Caco-2 (cell line): ENCODE results near the gene CARD14. TPM values are rescaled to one million over a fixed set of nuclear protein-coding genes. Genes with fewer than 3 reads are reported as not detected.

Experiments
- BruUV-seq: library from RNA; stranded (reverse); fragments of 400-500 nt; replicated peaks from 2 replicates; lab custom pipeline; 2021; lab: Mats Ljungman, UMichigan
- CTCF ChIA-PET: fragments of 300-600 bp; sonication (Branson Sonifier 250); formaldehyde crosslinking; loops from one replicate; lab custom pipeline; 2022; ENCODE audit warnings: antibody characterized with exemption; lab: Charles Lee
- POLR2A ChIA-PET: fragments of 300-600 bp; sonication (Branson Sonifier 250); formaldehyde crosslinking; loops from one replicate; lab custom pipeline; 2022; ENCODE audit warnings: antibody characterized with exemption; lab: Charles Lee
- DNase-seq, 2 experiments: peaks; one replicate each; pipeline versions ENCODE4 v3.0.0 to v3.0.0-alpha.2; 2020 to 2022
- H3K27me3 ChIP-seq: replicated peaks from 2 replicates; pipeline ENCODE4 v1.6.0; 2011; ENCODE audit warnings: low read length; ENCODE audit not compliant: control insufficient read depth, insufficient read depth
- H3K36me3 ChIP-seq: 2 replicates; pipeline ENCODE4 v1.5.1; 2011; ENCODE audit warnings: low read length; ENCODE audit not compliant: control insufficient read depth, insufficient read depth
- H3K4me1 ChIP-seq: fragments of 250-450 bp; sonication (Bioruptor Pico); 2 replicates; pipeline ENCODE4 v1.5.1; 2020; ENCODE audit warnings: mild to moderate bottlenecking
- H3K4me3 ChIP-seq: 2 replicates; pipeline ENCODE4 v1.5.1; 2011; ENCODE audit warnings: low read depth, mild to moderate bottlenecking, control low read depth, low read length
- H3K9me3 ChIP-seq: fragments of 250-450 bp; sonication (Bioruptor Pico); 2 replicates; pipeline ENCODE4 v1.5.1; 2020; ENCODE audit warnings: mild to moderate bottlenecking, moderate library complexity
- H3K27ac Mint-ChIP-seq: one replicate; pipeline ENCODE4 v1.8.0; 2022; ENCODE audit warnings: mixed read lengths; ENCODE audit not compliant: unreplicated experiment
- H3K27me3 Mint-ChIP-seq: one replicate; pipeline ENCODE4 v1.8.0; 2022; ENCODE audit warnings: mixed read lengths; ENCODE audit not compliant: insufficient read depth, unreplicated experiment
- H3K36me3 Mint-ChIP-seq: one replicate; pipeline ENCODE4 v1.8.0; 2022; ENCODE audit warnings: mild to moderate bottlenecking, mixed read lengths; ENCODE audit not compliant: insufficient read depth, unreplicated experiment
- H3K4me1 Mint-ChIP-seq: one replicate; pipeline ENCODE4 v1.8.0; 2022; ENCODE audit warnings: low read depth, mixed read lengths; ENCODE audit not compliant: unreplicated experiment
- H3K4me3 Mint-ChIP-seq: one replicate; pipeline ENCODE4 v1.8.0; 2022; ENCODE audit warnings: mild to moderate bottlenecking, moderate library complexity, mixed read lengths; ENCODE audit not compliant: unreplicated experiment
- H3K9me3 Mint-ChIP-seq: one replicate; pipeline ENCODE4 v1.8.0; 2022; ENCODE audit warnings: mixed read lengths; ENCODE audit not compliant: unreplicated experiment
- CTCF ChIP-seq, 2 experiments: fragments of 200-600 bp in 1 of 2; IDR thresholded peaks; 1 replicate in 1 of 2; 2 replicates in 1 of 2; pipeline versions ENCODE4 v1.5.1 to v1.8.0; 2011 to 2022; ENCODE audit warnings: antibody characterized with exemption in 1 of 2, control low read depth in 1 of 2, inconsistent platforms in 1 of 2, low read depth in 1 of 2, low read length in 1 of 2, mild to moderate bottlenecking in 1 of 2, moderate library complexity in 1 of 2; ENCODE audit not compliant: insufficient read depth in 1 of 2, severe bottlenecking in 1 of 2, unreplicated experiment in 1 of 2
- intact Hi-C: fragments of 100-400 bp; cut with micrococcal nuclease; formaldehyde crosslinking; loops from one replicate; pipeline ENCODE4 v1.10.0; 2022; ENCODE audit not compliant: unreplicated experiment
- total RNA-seq: library from RNA; stranded (reverse); gene quantifications from 2 replicates; pipeline ENCODE4 v1.2.3, GENCODE V29; 2022

The CARD14 gene
- total RNA-seq, 1 experiment from 2014 or later = 1.3 TPM

- Histone ChIP-seq H3K4me3 (no peak overlapping the region), H3K27me3 (no peaks in the 10 kb centered on the region), H3K9me3 (no peaks in the 10 kb centered on the region), H3K36me3 (peaks cover 2% of the 10 kb centered on the region; the same call in 1 of the 2 replicates), H3K4me1 (no peaks in the 10 kb centered on the region)
- POLR2A ChIA-PET = no interaction called here
- peaks cover 32% of the 10 kb centered on the region for H3K36me3 Mint-ChIP-seq
- intact Hi-C loops = no loop called here
- H3K4me1 Mint-ChIP-seq = no peaks in the 10 kb centered on the region
- no peaks in the 10 kb centered on the region for H3K27me3 Mint-ChIP-seq
- no peak for TF ChIP-seq CTCF (IDR thresholded peaks at IDR 0.05; ENCODE audit: insufficient read depth in 1 of 2, low read depth in 1 of 2, low read length in 1 of 2, severe bottlenecking in 1 of 2, unreplicated experiment in 1 of 2)
- BruUV-seq = no TSS peak
- H3K27ac Mint-ChIP-seq = no peak overlapping the region
- H3K9me3 Mint-ChIP-seq = no peaks in the 10 kb centered on the region
- CTCF ChIA-PET = no interaction called here
- H3K4me3 Mint-ChIP-seq = no peak overlapping the region
- DNase-seq = no peak
Measured at GRCh38 chr17:80212511-80212910, 42.7 kb downstream of the CARD14 start.

GRCh38 chr17:80212962-80213642 is 43.3 kb downstream of the CARD14 start:
- CTCF ChIA-PET = no interaction called here

GRCh38 chr17:80213643-80213975 is 43.8 kb downstream of the CARD14 start:
- no peak for DNase-seq
- CTCF ChIA-PET = no interaction called here
- Histone ChIP-seq H3K27me3 (no peaks in the 10 kb centered on the region), H3K9me3 (no peaks in the 10 kb centered on the region), H3K4me3 (no peak overlapping the region), H3K4me1 (no peaks in the 10 kb centered on the region), H3K36me3 (peaks cover 3% of the 10 kb centered on the region)
- no peak for TF ChIP-seq CTCF (IDR thresholded peaks at IDR 0.05; ENCODE audit: insufficient read depth in 1 of 2, low read depth in 1 of 2, low read length in 1 of 2, severe bottlenecking in 1 of 2, unreplicated experiment in 1 of 2)
- Mint-ChIP-seq H3K27ac (no peak overlapping the region), H3K4me1 (no peaks in the 10 kb centered on the region), H3K36me3 (peaks cover 32% of the 10 kb centered on the region), H3K4me3 (no peak overlapping the region), H3K27me3 (no peaks in the 10 kb centered on the region), H3K9me3 (no peaks in the 10 kb centered on the region)
- POLR2A ChIA-PET = no interaction called here
- intact Hi-C loops = no loop called here
- no TSS peak for BruUV-seq

More at GRCh38 chr17:80212962-80213642, 43.3 kb downstream of the CARD14 start:
- H3K4me3 ChIP-seq = no peak overlapping the region
- H3K27me3 ChIP-seq = no peaks in the 10 kb centered on the region
- Mint-ChIP-seq H3K27ac (no peak overlapping the region), H3K4me3 (no peak overlapping the region), H3K9me3 (no peaks in the 10 kb centered on the region), H3K4me1 (no peaks in the 10 kb centered on the region), H3K27me3 (no peaks in the 10 kb centered on the region), H3K36me3 (peaks cover 32% of the 10 kb centered on the region)
- intact Hi-C loops = no loop called here
- no peaks in the 10 kb centered on the region for H3K4me1 ChIP-seq
- H3K9me3 ChIP-seq = no peaks in the 10 kb centered on the region
- POLR2A ChIA-PET = no interaction called here
- DNase-seq = no peak
- TF ChIP-seq CTCF (IDR thresholded peaks at IDR 0.05; ENCODE audit: insufficient read depth in 1 of 2, low read depth in 1 of 2, low read length in 1 of 2, severe bottlenecking in 1 of 2, unreplicated experiment in 1 of 2) = no peak
- H3K36me3 ChIP-seq = peaks cover 3% of the 10 kb centered on the region
- no TSS peak for BruUV-seq
